Endothelial cell of umbilical vein (primary cell): ENCODE measurements around the gene NXPE3.

ENCODE experiments used
- CTCF ChIP-seq, 2 donors: IDR thresholded peaks; 1 replicate in 1 of 2; 2 replicates in 1 of 2; pipeline ENCODE4 v1.5.1; 2011; ENCODE audit warnings: low read length in 2 of 2, mild to moderate bottlenecking in 2 of 2, moderate library complexity in 2 of 2, control low read depth in 1 of 2, inconsistent platforms in 1 of 2, low read depth in 1 of 2; ENCODE audit not compliant: insufficient read depth in 1 of 2; ENCODE audit errors: extremely low read depth in 1 of 2
- JUN ChIP-seq: IDR thresholded peaks from 2 replicates; pipeline ENCODE4 v1.6.1; 2011; ENCODE audit warnings: borderline replicate concordance, low read depth; ENCODE audit not compliant: insufficient read length, insufficient read depth
- MYC ChIP-seq: IDR thresholded peaks from one replicate; pipeline ENCODE4 v1.6.1; 2011; ENCODE audit warnings: mild to moderate bottlenecking, low read depth, low read length
- POLR2A ChIP-seq: IDR thresholded peaks from 2 replicates; pipeline ENCODE4 v1.6.1; 2012; ENCODE audit warnings: low read depth, mild to moderate bottlenecking, control low read depth, low read length
- POLR2AphosphoS5 ChIP-seq: IDR thresholded peaks from 2 replicates; pipeline ENCODE4 v1.6.1; 2012; ENCODE audit warnings: low read depth, mild to moderate bottlenecking, control low read depth, low read length, moderate library complexity; ENCODE audit not compliant: insufficient read depth
- TF ChIP-seq, protein P1 (sequence below): IDR thresholded peaks from 2 replicates; pipeline ENCODE4 v1.6.1; 2011; ENCODE audit not compliant: insufficient read depth, insufficient read length

GRCh38 chr3:101819649-101820206 is 40.7 kb downstream of the NXPE3 start:
- TF ChIP-seq CTCF (IDR thresholded peaks at IDR 0.05; ENCODE audit: extremely low read depth in 1 of 2, insufficient read depth in 1 of 2, low read depth in 1 of 2, low read length in 2 of 2) (no peak), POLR2A (no peak), MYC (no peak), JUN (no peak), POLR2AphosphoS5 (no peak)
- TF ChIP-seq, protein P1, sequence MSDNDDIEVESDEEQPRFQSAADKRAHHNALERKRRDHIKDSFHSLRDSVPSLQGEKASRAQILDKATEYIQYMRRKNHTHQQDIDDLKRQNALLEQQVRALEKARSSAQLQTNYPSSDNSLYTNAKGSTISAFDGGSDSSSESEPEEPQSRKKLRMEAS, result no peak
